Left lobe of liver (tissue), 2 donors: Measurements from ENCODE around the gene ZNF532. TPM values are rescaled to one million over a fixed set of nuclear protein-coding genes. Genes with fewer than 3 reads are reported as not detected.
A peak's percentile ranks its signal among the peaks of the same experiment; 100 is the strongest.
"Not testable (repeated sequence)": the region's sequence is repeated elsewhere in the genome, so short reads cannot be mapped to it uniquely, and the experiment has no call there.

ENCODE experiments used
- ATAC-seq: fragments of 200-7000 bp; cut with Tn5 transposase; one replicate; pipeline ENCODE4 v1.9.1; 2020; ENCODE audit warnings: mild to moderate bottlenecking, moderate library complexity
- DNase-seq: peaks from one replicate; pipeline ENCODE4 v3.0.0-alpha.2; 2020; ENCODE audit warnings: low spot score
- total RNA-seq: library from RNA; stranded (reverse); gene quantifications from one replicate; pipeline ENCODE4 v1.2.1, GENCODE V29; 2021
- donor health status: DM: no; HTN: no; CAD: no; lungs with moderate emphysema.
- donor health status: DM: no; HTN: yes; CAD: no.

ZNF532 gene
- total RNA-seq, 1 donor from 2014 or later: 3.7 TPM

- peak; percentile 65 for ATAC-seq
- DNase-seq: no peak
These were observed 17.1 kb upstream of the ZNF532 start for GRCh38 chr18:58847383-58848071.

DNA sequence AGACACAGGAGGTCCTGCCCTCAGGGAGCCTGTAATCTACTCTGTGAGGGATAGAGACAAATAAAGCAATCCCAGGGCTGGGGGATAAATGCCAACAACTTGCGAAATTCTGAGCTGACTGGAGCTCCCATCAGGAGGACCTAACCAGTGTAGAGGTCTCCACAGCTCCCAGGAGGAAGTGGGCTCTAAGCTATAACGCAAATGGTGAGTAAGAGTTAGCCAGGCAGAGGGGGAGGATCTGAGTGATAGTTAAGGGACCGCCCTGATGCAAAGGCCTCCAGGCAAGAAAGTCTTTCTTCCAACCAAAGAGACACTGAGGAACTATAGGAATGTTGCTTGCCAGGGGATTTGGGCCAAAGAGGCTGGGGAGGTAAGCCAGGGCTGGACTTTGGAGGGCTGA is 16.0 kb upstream of the ZNF532 start:
- no peak for ATAC-seq
- no peak for DNase-seq

DNA sequence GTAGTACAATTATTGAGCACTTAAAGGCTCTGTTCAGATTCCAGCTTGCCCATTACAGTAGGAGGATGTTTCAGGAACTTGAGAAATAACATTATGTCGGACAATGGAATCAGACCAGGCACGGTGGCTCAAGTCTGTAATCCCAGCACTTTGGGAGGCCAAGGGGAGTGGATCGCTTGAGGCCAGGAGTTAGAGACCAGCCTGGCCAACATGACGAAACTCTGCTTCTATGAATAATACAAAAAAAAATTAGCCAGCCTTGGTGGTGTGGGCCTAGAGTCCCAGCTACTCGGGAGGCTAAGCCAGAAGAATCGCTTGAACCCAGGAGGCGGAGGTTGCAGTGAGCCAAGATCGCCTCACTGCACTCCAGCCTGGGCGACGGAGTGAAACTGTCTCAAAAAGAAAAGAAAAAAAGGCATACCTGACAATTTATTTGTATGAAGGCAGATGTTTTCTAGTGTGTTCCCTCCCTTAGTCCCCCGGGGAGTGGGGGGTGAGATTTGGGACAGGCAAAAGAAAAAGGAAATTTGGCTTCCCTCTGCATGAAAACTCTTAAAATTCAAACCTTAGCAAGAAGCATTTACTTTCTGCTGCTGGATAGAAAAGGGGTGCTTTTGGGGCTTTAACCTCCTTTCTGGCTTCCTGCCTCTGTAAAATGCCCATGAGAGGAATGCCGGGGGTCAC is 13.7 kb upstream of the ZNF532 start:
- ATAC-seq (no peak), DNase-seq (no peak)

DNA sequence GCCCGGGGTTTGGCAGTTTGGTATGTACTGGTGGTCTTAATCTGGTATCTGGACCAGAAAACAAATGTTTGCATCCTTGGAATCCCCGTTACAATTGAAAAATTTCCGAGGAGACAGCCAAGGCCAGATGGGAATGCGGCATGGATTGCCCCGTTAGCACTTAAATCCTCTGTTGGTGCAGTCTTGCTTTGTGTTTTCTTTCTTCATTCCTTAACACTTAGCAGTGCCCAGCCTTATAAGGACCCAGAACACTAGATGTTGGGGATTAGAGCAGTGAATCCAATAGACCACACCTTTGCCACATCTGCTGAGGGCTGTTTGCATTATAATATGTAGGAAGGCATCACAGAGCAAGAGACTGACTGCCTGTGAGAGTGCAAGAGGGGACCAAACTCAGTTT is 12.8 kb upstream of the ZNF532 start:
- ATAC-seq: no peak
- DNase-seq: no peak

DNA sequence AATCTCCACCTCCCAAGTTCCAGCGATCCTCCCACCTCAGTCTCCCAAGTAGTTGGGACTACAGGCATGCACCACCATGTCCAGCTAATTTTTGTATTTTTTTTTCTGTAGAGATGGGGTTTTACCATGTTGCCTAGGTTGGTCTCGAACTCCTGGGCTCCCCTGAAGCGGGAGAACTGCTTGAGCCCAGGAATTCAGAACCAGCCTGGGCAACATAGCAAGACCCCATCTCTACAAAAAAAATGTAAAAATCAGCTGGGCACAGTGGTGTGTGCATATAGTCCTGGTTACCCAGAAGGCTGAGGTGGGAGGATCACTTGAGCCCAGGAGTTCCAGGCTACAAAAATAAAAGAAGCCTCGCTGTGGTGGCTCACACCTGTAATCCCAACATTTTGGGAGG is 12.0 kb upstream of the ZNF532 start:
- ATAC-seq (no peak), DNase-seq (no peak)

GRCh38 chr18:58853561-58853960 is 11.1 kb upstream of the ZNF532 start:
- no peak for ATAC-seq

DNA sequence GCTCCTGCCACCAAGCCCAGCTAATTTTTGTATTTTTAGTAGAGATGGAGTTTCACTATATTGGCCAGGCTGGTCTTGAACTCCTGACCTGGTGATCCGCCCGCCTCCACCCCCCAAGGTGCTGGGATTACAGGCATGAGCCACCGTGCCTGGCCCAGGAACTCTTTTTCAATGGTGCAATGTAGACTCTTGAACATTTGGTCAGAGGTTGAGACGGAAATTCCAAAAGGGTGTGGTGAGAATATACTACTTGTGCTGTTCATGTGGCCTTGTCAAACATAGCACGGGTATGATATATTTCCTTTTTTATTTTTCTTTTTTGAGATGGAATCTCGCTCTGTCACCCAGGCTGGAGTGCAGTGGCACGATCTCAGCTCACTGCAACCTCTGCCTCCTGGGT is 9.2 kb upstream of the ZNF532 start:
- not testable (repeated sequence) for ATAC-seq, DNase-seq

More at GRCh38 chr18:58853561-58853960, 11.1 kb upstream of the ZNF532 start:
- DNase-seq: no peak

DNA sequence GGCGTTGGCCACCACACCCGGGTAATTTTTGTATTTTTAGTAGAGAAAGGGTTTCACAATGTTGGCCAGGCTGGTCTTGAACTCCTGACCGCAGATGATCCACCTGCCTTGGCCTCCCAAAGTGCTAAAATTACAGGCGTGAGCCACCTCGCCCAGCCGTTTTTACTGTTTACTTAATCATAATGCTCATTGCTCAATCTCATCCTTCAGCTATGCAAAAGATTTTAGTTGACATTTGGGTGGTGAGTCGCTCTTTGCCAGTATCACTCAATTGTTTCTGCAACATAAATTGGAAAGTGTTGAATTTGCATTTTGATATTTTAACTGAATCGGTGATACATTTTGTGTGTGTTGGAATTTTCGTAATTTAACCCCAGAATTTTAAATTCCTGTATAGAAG is 7.8 kb upstream of the ZNF532 start:
- DNase-seq: no peak
- no peak for ATAC-seq

DNA sequence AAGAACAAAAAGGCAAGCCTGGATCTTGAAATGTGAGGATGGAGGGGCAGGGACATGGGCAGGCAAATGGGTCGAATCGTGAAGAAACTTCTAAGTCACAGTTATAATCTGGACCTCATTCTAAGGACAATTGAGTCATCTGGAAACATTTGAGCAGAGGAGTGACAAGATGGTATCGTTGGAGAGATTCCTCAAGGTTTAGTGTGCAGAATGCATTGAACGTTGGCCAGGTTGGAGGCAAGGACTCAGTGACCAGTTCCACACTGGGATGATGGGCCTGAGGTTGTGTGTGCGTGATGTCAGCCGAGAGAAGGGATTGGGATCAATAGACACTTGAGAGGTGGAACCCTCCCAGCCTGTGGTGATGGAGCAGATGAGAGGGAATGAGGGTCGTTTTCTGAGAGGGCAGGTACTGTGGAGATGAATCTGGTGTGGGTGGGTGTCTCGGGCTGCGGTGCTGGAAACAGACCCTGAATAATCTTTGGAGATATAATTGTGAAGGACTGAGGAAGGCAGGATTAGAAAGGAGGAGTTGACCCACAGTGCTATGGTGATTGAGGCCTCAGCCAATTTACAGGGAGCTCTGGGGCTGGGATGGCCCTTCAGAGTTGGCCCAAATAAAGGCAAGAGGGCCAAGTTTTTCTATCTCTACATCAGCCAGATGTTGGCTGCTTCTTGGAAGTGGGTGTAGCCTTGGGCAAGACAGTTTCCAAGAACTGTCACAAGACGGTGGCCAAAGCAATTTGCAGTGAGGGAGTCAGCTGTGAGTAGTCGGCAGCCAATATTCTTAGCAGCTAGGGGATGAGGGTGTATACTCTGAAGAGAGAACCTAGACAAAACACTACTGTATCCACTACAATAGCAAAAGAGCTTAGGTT is 5.8 kb upstream of the ZNF532 start:
- ATAC-seq (no peak), DNase-seq (no peak)

DNA sequence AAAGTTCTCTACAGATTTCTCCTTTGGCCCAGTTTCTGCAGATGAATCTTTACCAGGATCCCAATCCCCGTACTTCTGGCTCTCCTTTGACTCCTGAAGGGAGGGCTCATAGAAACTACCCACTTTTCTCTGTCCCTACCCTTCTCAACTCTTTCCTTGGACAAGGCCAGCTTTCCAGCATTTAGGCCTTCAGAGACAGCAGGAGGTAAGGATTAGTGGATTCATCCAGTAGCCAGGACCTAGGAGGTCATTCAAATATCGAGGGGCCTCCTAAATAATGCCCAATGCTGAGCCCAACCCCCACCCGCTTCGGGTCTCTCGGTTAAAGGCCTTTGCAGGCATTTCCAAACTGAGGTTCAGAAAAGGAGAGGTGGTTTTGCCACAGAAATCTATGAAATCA is 4.8 kb upstream of the ZNF532 start:
- DNase-seq (no peak), ATAC-seq (no peak)

DNA sequence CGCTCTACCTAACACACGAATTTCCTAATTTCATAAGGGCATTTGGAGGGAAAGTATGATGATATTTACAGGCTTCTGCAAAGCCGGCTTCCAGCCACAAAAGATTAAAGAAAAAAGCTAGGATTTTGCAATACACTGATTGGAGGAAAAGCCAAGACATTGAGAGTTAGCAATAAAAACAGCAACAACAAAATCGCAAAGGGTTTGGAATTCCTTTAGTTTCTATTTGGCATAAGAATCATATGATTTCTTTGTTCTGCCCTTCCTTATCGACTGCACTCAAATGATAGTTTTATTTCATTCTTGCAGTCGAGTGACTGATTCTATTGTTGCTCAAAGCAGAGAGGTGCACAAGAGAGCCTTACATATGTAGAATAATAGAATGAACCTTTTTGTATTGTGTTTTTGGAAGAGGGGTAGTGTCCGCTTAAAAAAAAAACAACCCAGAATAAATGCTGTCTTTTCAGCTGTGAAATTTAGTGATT is 3.9 kb upstream of the ZNF532 start:
- DNase-seq (no peak), ATAC-seq (no peak)

GRCh38 chr18:58861353-58861752 is 3.3 kb upstream of the ZNF532 start:
- no peak for ATAC-seq
- no peak for DNase-seq

DNA sequence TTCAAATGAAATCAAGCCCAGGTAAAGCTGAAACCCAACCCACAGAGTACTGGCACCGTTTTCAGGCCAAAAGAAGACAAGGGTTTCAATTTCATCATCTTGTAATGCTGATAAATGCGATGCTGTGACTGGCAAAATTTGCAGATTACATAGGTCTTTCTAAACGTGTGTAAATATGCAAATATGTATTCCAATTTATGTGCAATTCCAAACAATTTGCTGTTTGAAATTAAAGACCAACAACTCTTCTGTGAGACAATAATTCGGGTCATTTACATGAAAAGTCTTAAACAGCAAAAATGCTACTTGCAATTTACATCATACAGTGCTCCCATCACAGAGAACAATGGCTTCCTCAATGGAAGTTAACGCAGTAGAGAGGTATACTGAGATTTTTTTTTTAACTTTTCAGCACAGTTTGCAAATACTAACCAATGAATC is 2.8 kb upstream of the ZNF532 start:
- ATAC-seq (no peak), DNase-seq (no peak)

DNA sequence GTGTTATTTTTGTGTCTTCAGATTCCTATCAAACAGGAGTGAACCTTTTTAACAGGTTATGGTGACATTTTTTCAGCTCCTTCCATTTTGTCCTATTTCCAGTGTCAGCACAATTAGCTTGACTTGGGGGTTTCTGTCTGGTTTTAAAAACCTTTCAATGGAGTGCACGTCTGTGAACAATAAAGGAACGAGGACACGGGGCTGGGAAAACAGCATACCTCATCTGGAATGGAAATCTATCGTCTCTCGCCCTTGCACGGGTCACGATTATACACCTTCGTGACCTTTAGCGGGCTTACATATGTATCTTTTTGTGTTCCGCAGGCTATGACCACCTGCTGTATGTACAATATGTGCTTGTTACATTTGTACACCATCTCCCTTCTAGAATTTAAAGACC is 2.3 kb upstream of the ZNF532 start:
- ATAC-seq: no peak

GRCh38 chr18:58862851-58863538 is 1.7 kb upstream of the ZNF532 start:
- peak; percentile 43 for ATAC-seq
- DNase-seq: peak; percentile 49

More for the DNA sequence above, 2.3 kb upstream of the ZNF532 start:
- DNase-seq: no peak

DNA sequence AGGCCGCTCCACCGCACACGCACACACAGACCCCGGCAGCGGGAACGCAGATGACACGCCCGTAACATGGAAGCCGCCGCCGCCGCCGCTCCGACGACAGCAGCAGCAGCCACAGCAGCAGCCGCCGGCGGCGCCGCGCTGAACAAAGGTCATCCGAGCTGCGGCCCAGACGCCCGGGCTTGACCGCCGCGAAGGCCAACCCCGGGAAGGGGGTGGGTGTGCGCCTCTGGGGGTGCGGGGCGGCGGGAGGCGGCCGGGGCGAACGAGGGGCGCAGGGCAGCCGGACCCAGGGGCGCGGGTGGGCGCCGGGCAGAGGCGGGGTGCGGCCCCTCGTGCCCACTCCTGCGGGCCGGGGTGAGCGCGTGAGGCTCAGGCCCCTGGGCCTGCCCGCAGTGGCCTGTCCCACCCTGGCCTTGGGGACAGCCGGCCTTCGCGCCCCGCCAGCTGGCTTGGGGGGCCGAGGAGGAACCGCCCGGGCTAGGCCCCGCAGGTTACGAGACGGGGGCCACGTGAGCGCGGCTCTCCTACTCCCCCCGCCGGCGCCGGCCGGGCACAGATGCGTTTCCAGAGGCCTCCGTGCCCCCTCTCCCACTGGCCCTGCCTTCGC is 1.0 kb upstream of the ZNF532 start:
- peak; percentile 70 for DNase-seq
- ATAC-seq: peak; percentile 90

- no peak for DNase-seq
- no peak for ATAC-seq
These were observed 435 bp downstream of the ZNF532 start for GRCh38 chr18:58865033-58865590.

DNA sequence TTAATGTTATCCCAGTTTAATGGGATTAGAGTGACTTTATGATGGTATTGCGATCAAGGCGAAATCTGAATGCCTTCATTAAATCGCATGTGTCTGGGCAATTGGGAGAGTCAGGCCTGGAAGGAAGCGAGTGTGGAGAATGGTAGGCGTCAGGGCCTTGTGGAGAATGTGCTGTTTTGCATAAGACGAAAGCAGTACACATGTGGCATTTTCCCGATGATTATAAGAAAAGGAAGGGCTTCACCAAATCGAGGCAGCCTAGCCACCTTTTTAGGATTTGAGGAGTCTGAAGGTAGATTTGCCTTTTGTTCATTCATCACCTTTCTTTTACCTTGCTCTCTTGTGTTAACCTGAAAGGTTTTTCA is 1.0 kb downstream of the ZNF532 start:
- ATAC-seq (no peak), DNase-seq (no peak)

- no peak for DNase-seq
- no peak for ATAC-seq
These were observed 1.5 kb downstream of the ZNF532 start for GRCh38 chr18:58866066-58866772.

DNA sequence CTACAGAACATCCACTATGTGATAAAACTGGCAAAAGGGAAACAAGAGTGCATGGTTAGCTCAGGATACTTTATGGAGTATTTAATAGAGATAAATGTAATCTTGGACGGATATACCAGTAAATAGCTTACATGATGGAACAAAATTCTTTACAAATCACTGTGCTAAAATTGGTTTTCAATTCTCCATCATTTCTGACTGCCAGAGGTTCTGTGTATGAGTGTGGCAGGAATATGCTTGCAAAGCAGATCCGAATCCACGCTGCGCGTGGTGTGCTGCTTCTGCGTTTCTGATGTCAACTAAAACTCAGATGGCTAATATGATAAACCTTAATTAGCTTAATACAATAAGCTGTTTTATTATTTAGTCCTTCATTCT is 2.1 kb downstream of the ZNF532 start:
- DNase-seq (no peak), ATAC-seq (no peak)
